Mammary epithelial cell (primary cell): ENCODE data around the gene CEACAM16.

ENCODE experiments used
- CTCF ChIP-seq, 2 donors: IDR thresholded peaks in 1 of 2; conservative IDR thresholded peaks in 1 of 2; 2 replicates each; pipeline ENCODE4 v1.5.1; 2011 to 2012; ENCODE audit warnings: inconsistent platforms in 2 of 2, low read length in 2 of 2, mild to moderate bottlenecking in 2 of 2, control low read depth in 1 of 2, low read depth in 1 of 2; ENCODE audit not compliant: insufficient read depth in 1 of 2; ENCODE audit errors: extremely low read depth in 1 of 2
- EZH2 ChIP-seq: IDR thresholded peaks from 2 replicates; pipeline ENCODE4 v1.6.1; 2012; ENCODE audit warnings: low read length, inconsistent platforms, borderline replicate concordance

- TF ChIP-seq CTCF (conservative IDR thresholded peaks at IDR 0.05 in 1 of 2, IDR thresholded peaks at IDR 0.05 in 1 of 2; ENCODE audit: extremely low read depth in 1 of 2, insufficient read depth in 1 of 2, low read depth in 1 of 2, low read length in 2 of 2) (no peak), EZH2 (no peak)
Measured at GRCh38 chr19:44742330-44743061, 43.5 kb downstream of the CEACAM16 start.
